ENCODE data around the gene AMMECR1.
"Not testable (repeated sequence)": the region's sequence is repeated elsewhere in the genome, so short reads cannot be mapped to it uniquely, and the experiment has no call there.

AMMECR1 gene

GRCh38 chrX:110251526-110251925 lies 66.4 kb downstream of the AMMECR1 start:
- DNase-seq = no peak

- no peak for DNase-seq
These were observed 67.0 kb downstream of the AMMECR1 start for GRCh38 chrX:110250847-110251246.

GRCh38 chrX:110248578-110248977 lies 69.3 kb downstream of the AMMECR1 start:
- DNase-seq = no peak

GRCh38 chrX:110245011-110245410 lies 72.9 kb downstream of the AMMECR1 start:
- DNase-seq = no peak

GRCh38 chrX:110242371-110242770 lies 75.5 kb downstream of the AMMECR1 start:
- DNase-seq = no peak

- DNase-seq = peak; percentile 13
These were observed 76.1 kb downstream of the AMMECR1 start for GRCh38 chrX:110241816-110242215.

- DNase-seq = not testable (repeated sequence)
These were observed 79.6 kb downstream of the AMMECR1 start for GRCh38 chrX:110238259-110238658.

- DNase-seq = not testable (repeated sequence)
These were observed 86.4 kb downstream of the AMMECR1 start for GRCh38 chrX:110231485-110231884.

- not testable (repeated sequence) for DNase-seq
These were observed 88.3 kb downstream of the AMMECR1 start for GRCh38 chrX:110229497-110230111.

GRCh38 chrX:110228453-110228852 lies 89.4 kb downstream of the AMMECR1 start:
- DNase-seq = no peak

- DNase-seq = peak; percentile 34
These were observed 91.0 kb downstream of the AMMECR1 start for GRCh38 chrX:110226931-110227330.

GRCh38 chrX:110224926-110225617 lies 92.8 kb downstream of the AMMECR1 start:
- DNase-seq = no peak

GRCh38 chrX:110222497-110223257 lies 95.2 kb downstream of the AMMECR1 start:
- DNase-seq = no peak

GRCh38 chrX:110219920-110220319 lies 98.0 kb downstream of the AMMECR1 start:
- peak; percentile 42 for DNase-seq

- peak; percentile 83 for DNase-seq
These were observed 99.3 kb downstream of the AMMECR1 start for GRCh38 chrX:110218591-110218990.

- DNase-seq = no peak
These were observed 101.9 kb downstream of the AMMECR1 start for GRCh38 chrX:110216027-110216426.

- DNase-seq = no peak
These were observed 102.5 kb downstream of the AMMECR1 start for GRCh38 chrX:110215411-110215810.

GRCh38 chrX:110214684-110215083 lies 103.2 kb downstream of the AMMECR1 start:
- DNase-seq = no peak

GRCh38 chrX:110213183-110213582 lies 104.7 kb downstream of the AMMECR1 start:
- no peak for DNase-seq

- no peak for DNase-seq
These were observed 105.6 kb downstream of the AMMECR1 start for GRCh38 chrX:110212299-110212698.

GRCh38 chrX:110211340-110211739 lies 106.5 kb downstream of the AMMECR1 start:
- DNase-seq = no peak

GRCh38 chrX:110210417-110211139 lies 107.3 kb downstream of the AMMECR1 start:
- DNase-seq = peak; percentile 92

- DNase-seq = no peak
These were observed 109.8 kb downstream of the AMMECR1 start for GRCh38 chrX:110208092-110208491.

Data from fibroblast of skin of right quadriceps (primary cell).